ENCODE data around the gene FBXL13. TPM values are rescaled to one million over a fixed set of nuclear protein-coding genes. Genes with fewer than 3 reads are reported as not detected.

The FBXL13 gene
- total and polyA plus RNA-seq, 10 of the 15 experiments (the other 5 are each of a cell fraction or from before 2014, with no cell fraction given): 0.08 to 0.95 (median 0.28) TPM; not detected in 2

DNA sequence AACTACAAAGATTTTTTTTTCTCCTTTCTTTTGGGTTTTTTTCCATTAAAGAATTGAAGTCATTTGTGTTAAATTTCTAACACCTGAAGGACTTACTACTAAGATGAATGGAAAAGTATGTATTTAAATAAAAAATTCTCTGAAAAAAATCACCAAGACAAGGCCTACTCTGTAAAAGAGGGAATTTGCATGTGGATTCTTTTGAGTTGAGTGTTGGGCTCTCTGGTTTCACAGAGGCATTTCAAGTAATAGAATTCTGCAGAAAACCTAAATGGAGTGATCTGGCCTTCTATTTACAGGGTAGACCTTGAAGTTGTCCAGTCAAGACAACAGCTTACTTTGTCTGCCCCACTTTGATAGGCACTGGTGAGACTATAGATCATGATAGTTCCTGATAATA, 157.7 kb downstream of the FBXL13 start:
- FAIRE-seq: no peak
- ChIA-PET RAD21 (ENCODE audit: unreplicated experiment) (no interaction called here), CTCF (interaction anchor here (1.4 to 2.0 kb wide), 2 partner anchors 10 to 22 kb away, joined by 3 to 5 read pairs; no protein-coding TSS in a partner anchor), SMC1A (ENCODE audit: uncharacterized antibody, unreplicated experiment) (interaction anchor here (1.0 kb wide), 1 partner anchor 10 kb away, joined by 3 read pairs; no protein-coding TSS in a partner anchor), POLR2A (interaction anchor here (0.6 kb wide), 1 partner anchor 141 kb away, joined by 3 read pairs; no protein-coding TSS in a partner anchor)
- in situ Hi-C loops (cut with MboI) (no loop called here), intact Hi-C loops (cut with micrococcal nuclease; ENCODE audit: unreplicated experiment) (no loop called here)
- DNase-seq (ENCODE audit: low read depth, low spot score): no peak
- 0 out of 4 replicates have a peak, but pooled peaks cover 0 to 1% of the 10 kb centered on the region in 2 experiments for H3K27me3 ChIP-seq (replicated peaks in 1 of 2; ENCODE audit: control insufficient read depth in 2 of 2, insufficient read depth in 2 of 2, low read length in 1 of 2)
- H3K4me2 ChIP-seq (ENCODE audit: control insufficient read depth, insufficient read depth): no peak overlapping the region
- BruUV-seq (replicated peaks): no TSS peak
- no peaks in the 10 kb centered on the region for H4K20me1 ChIP-seq (ENCODE audit: control insufficient read depth, insufficient read depth)
- H3K27ac ChIP-seq (ENCODE audit: control insufficient read depth, insufficient read depth): no peak overlapping the region
- no peaks in the 10 kb centered on the region for H3K79me2 ChIP-seq (ENCODE audit: control insufficient read depth, insufficient read depth, low read length)
- TF ChIP-seq, protein P1, sequence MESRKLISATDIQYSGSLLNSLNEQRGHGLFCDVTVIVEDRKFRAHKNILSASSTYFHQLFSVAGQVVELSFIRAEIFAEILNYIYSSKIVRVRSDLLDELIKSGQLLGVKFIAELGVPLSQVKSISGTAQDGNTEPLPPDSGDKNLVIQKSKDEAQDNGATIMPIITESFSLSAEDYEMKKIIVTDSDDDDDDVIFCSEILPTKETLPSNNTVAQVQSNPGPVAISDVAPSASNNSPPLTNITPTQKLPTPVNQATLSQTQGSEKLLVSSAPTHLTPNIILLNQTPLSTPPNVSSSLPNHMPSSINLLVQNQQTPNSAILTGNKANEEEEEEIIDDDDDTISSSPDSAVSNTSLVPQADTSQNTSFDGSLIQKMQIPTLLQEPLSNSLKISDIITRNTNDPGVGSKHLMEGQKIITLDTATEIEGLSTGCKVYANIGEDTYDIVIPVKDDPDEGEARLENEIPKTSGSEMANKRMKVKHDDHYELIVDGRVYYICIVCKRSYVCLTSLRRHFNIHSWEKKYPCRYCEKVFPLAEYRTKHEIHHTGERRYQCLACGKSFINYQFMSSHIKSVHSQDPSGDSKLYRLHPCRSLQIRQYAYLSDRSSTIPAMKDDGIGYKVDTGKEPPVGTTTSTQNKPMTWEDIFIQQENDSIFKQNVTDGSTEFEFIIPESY (IDR thresholded peaks at IDR 0.05): no peak
- H3K4me1 ChIP-seq (ENCODE audit: control insufficient read depth, insufficient read depth, low read length): no peaks in the 10 kb centered on the region
- ATAC-seq: no peak
- H3K36me3 ChIP-seq (ENCODE audit: control insufficient read depth in 2 of 2, insufficient read depth in 2 of 2, low read length in 1 of 2): no peaks in the 10 kb centered on the region
- no peak overlapping the region for H3K4me3 ChIP-seq
- no peak overlapping the region for H3K9ac ChIP-seq (ENCODE audit: control insufficient read depth, insufficient read depth, low read length)
- no peak overlapping the region for H2AFZ ChIP-seq (ENCODE audit: control insufficient read depth, low read depth, low read length)
- H3K9me3 ChIP-seq (replicated peaks; ENCODE audit: control insufficient read depth, insufficient read depth, low read length): no peaks in the 10 kb centered on the region

DNA sequence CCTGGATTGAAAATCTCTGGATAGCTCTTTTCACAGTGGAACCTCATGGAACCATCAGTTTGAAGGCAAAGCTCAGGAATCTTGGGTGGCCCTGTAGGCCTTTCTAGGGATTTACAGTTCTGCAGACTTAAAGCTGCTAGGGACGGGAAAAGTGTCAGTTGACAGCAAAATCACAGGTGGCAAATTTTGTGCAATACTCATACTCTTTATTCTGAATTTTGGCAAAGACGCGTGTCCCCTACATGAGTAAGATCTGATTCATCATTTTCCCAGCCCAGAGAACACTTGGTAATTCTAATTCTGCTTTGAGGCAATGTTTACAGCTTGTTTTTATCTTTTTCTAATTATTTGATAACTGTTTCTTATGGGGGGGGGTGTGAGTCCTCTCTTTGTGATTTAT, 158.2 kb downstream of the FBXL13 start:
- Histone ChIP-seq H3K27me3 (replicated peaks in 1 of 2; ENCODE audit: control insufficient read depth in 2 of 2, insufficient read depth in 2 of 2, low read length in 1 of 2) (0 out of 4 replicates have a peak, but pooled peaks cover 0 to 1% of the 10 kb centered on the region in 2 experiments), H3K4me2 (ENCODE audit: control insufficient read depth, insufficient read depth) (no peak overlapping the region), H3K4me1 (ENCODE audit: control insufficient read depth, insufficient read depth, low read length) (no peaks in the 10 kb centered on the region), H3K79me2 (ENCODE audit: control insufficient read depth, insufficient read depth, low read length) (no peaks in the 10 kb centered on the region), H3K9ac (ENCODE audit: control insufficient read depth, insufficient read depth, low read length) (no peak overlapping the region), H3K4me3 (no peak overlapping the region), H4K20me1 (ENCODE audit: control insufficient read depth, insufficient read depth) (no peaks in the 10 kb centered on the region), H3K27ac (ENCODE audit: control insufficient read depth, insufficient read depth) (no peak overlapping the region), H3K36me3 (ENCODE audit: control insufficient read depth in 2 of 2, insufficient read depth in 2 of 2, low read length in 1 of 2) (no peaks in the 10 kb centered on the region), H2AFZ (ENCODE audit: control insufficient read depth, low read depth, low read length) (no peak overlapping the region), H3K9me3 (replicated peaks; ENCODE audit: control insufficient read depth, insufficient read depth, low read length) (no peaks in the 10 kb centered on the region)
- in situ Hi-C loops (cut with MboI): no loop called here
- ChIA-PET SMC1A (ENCODE audit: uncharacterized antibody, unreplicated experiment) (interaction anchor here (1.0 kb wide), 1 partner anchor 11 kb away, joined by 3 read pairs; no protein-coding TSS in a partner anchor), CTCF (interaction anchor here (1.4 to 2.0 kb wide), 2 partner anchors 11 to 22 kb away, joined by 3 to 5 read pairs; no protein-coding TSS in a partner anchor), RAD21 (ENCODE audit: unreplicated experiment) (no interaction called here), POLR2A (interaction anchor here (0.6 kb wide), 1 partner anchor 140 kb away, joined by 3 read pairs; no protein-coding TSS in a partner anchor)
- no peak for DNase-seq (ENCODE audit: low read depth, low spot score)
- intact Hi-C loops (cut with micrococcal nuclease; ENCODE audit: unreplicated experiment): no loop called here
- no TSS peak for BruUV-seq (replicated peaks)
- WGBS (ENCODE audit: insufficient coverage, insufficient replicate concordance, low lambda C conversion rate, missing lambda C conversion rate): 63% methylated on average over 3 of the region's 3 CpGs
- ATAC-seq: no peak
- no peak for FAIRE-seq
- no peak for TF ChIP-seq BCL11A (IDR thresholded peaks at IDR 0.05; ENCODE audit: low read depth, low read length)
- no peak for TF ChIP-seq MYB (IDR thresholded peaks at IDR 0.05; ENCODE audit: borderline replicate concordance, low read depth, low read length)
- no peak for TF ChIP-seq TAF1 (IDR thresholded peaks at IDR 0.05; ENCODE audit: borderline replicate concordance, low read depth, low read length)
- no peak for TF ChIP-seq CREB1 (IDR thresholded peaks at IDR 0.05; ENCODE audit: low read depth)
- no peak for TF ChIP-seq YBX1 (IDR thresholded peaks at IDR 0.05)
- no peak for TF ChIP-seq FOXM1 (IDR thresholded peaks at IDR 0.05; ENCODE audit: low read depth, low read length)
- no peak for TF ChIP-seq ZZZ3 (IDR thresholded peaks at IDR 0.05; ENCODE audit: control insufficient read depth, insufficient read length, low read depth)
- no peak for TF ChIP-seq CREM (IDR thresholded peaks at IDR 0.05; ENCODE audit: low read depth)
- no peak for TF ChIP-seq NRF1 (conservative IDR thresholded peaks at IDR 0.05; ENCODE audit: low read depth, low read length)
- TF ChIP-seq ZNF274 (IDR thresholded peaks at IDR 0.05; ENCODE audit: insufficient read depth, insufficient read length): no peak
- no peak for TF ChIP-seq SIN3A (IDR thresholded peaks at IDR 0.05; ENCODE audit: low read depth, low read length)
- TF ChIP-seq, protein P2, sequence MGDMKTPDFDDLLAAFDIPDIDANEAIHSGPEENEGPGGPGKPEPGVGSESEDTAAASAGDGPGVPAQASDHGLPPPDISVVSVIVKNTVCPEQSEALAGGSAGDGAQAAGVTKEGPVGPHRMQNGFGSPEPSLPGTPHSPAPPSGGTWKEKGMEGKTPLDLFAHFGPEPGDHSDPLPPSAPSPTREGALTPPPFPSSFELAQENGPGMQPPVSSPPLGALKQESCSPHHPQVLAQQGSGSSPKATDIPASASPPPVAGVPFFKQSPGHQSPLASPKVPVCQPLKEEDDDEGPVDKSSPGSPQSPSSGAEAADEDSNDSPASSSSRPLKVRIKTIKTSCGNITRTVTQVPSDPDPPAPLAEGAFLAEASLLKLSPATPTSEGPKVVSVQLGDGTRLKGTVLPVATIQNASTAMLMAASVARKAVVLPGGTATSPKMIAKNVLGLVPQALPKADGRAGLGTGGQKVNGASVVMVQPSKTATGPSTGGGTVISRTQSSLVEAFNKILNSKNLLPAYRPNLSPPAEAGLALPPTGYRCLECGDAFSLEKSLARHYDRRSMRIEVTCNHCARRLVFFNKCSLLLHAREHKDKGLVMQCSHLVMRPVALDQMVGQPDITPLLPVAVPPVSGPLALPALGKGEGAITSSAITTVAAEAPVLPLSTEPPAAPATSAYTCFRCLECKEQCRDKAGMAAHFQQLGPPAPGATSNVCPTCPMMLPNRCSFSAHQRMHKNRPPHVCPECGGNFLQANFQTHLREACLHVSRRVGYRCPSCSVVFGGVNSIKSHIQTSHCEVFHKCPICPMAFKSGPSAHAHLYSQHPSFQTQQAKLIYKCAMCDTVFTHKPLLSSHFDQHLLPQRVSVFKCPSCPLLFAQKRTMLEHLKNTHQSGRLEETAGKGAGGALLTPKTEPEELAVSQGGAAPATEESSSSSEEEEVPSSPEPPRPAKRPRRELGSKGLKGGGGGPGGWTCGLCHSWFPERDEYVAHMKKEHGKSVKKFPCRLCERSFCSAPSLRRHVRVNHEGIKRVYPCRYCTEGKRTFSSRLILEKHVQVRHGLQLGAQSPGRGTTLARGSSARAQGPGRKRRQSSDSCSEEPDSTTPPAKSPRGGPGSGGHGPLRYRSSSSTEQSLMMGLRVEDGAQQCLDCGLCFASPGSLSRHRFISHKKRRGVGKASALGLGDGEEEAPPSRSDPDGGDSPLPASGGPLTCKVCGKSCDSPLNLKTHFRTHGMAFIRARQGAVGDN (IDR thresholded peaks at IDR 0.05): no peak

Measured in GM12878 (cell line).